ENCODE data around the gene DYNC1I2.

DYNC1I2 gene

GRCh38 chr2:171707752-171708151, 20.5 kb downstream of the DYNC1I2 start (continued):
- no peak for TF ChIP-seq ELK4 (IDR thresholded peaks at IDR 0.05; ENCODE audit: borderline replicate concordance, low read depth, low read length)
- TF ChIP-seq ZNF600 (tag by site-specific recombination; IDR thresholded peaks at IDR 0.05): peak; percentile 11; the same call in 1 of the 2 replicates
- no peak for TF ChIP-seq ZNF416 (tag by site-specific recombination; IDR thresholded peaks at IDR 0.05)
- TF ChIP-seq ZFP69B (tag by site-specific recombination; IDR thresholded peaks at IDR 0.05): no peak
- no peak for TF ChIP-seq ZNF341 (tag by site-specific recombination; IDR thresholded peaks at IDR 0.05; ENCODE audit: low read depth)
- TF ChIP-seq YY2 (tag by site-specific recombination; IDR thresholded peaks at IDR 0.05): no peak
- TF ChIP-seq ZNF654 (tag by site-specific recombination; IDR thresholded peaks at IDR 0.05; ENCODE audit: low read depth): no peak
- no peak for TF ChIP-seq ZNF311 (tag by site-specific recombination; IDR thresholded peaks at IDR 0.05; ENCODE audit: borderline replicate concordance)
- TF ChIP-seq ZBTB1 (tag by site-specific recombination; IDR thresholded peaks at IDR 0.05): no peak
- no peak for TF ChIP-seq ZNF391 (tag by site-specific recombination; IDR thresholded peaks at IDR 0.05; ENCODE audit: borderline replicate concordance, low read depth)
- TF ChIP-seq, protein P1, sequence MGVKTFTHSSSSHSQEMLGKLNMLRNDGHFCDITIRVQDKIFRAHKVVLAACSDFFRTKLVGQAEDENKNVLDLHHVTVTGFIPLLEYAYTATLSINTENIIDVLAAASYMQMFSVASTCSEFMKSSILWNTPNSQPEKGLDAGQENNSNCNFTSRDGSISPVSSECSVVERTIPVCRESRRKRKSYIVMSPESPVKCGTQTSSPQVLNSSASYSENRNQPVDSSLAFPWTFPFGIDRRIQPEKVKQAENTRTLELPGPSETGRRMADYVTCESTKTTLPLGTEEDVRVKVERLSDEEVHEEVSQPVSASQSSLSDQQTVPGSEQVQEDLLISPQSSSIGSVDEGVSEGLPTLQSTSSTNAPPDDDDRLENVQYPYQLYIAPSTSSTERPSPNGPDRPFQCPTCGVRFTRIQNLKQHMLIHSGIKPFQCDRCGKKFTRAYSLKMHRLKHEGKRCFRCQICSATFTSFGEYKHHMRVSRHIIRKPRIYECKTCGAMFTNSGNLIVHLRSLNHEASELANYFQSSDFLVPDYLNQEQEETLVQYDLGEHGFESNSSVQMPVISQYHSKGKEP (tag by site-specific recombination; IDR thresholded peaks at IDR 0.05): 0 out of 2 replicates have a peak, but pooled peaks have one; percentile 46
- TF ChIP-seq, protein P2, sequence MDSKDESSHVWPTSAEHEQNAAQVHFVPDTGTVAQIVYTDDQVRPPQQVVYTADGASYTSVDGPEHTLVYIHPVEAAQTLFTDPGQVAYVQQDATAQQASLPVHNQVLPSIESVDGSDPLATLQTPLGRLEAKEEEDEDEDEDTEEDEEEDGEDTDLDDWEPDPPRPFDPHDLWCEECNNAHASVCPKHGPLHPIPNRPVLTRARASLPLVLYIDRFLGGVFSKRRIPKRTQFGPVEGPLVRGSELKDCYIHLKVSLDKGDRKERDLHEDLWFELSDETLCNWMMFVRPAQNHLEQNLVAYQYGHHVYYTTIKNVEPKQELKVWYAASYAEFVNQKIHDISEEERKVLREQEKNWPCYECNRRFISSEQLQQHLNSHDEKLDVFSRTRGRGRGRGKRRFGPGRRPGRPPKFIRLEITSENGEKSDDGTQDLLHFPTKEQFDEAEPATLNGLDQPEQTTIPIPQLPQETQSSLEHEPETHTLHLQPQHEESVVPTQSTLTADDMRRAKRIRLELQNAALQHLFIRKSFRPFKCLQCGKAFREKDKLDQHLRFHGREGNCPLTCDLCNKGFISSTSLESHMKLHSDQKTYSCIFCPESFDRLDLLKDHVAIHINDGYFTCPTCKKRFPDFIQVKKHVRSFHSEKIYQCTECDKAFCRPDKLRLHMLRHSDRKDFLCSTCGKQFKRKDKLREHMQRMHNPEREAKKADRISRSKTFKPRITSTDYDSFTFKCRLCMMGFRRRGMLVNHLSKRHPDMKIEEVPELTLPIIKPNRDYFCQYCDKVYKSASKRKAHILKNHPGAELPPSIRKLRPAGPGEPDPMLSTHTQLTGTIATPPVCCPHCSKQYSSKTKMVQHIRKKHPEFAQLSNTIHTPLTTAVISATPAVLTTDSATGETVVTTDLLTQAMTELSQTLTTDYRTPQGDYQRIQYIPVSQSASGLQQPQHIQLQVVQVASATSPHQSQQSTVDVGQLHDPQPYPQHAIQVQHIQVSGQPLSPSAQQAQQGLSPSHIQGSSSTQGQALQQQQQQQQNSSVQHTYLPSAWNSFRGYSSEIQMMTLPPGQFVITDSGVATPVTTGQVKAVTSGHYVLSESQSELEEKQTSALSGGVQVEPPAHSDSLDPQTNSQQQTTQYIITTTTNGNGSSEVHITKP (tag by site-specific recombination; IDR thresholded peaks at IDR 0.05): no peak
- TF ChIP-seq ZNF184 (tag by site-specific recombination; IDR thresholded peaks at IDR 0.05): no peak
- TF ChIP-seq ZEB2 (tag by site-specific recombination; IDR thresholded peaks at IDR 0.05): peak; percentile 26; the same call in 1 of the 2 replicates
- TF ChIP-seq ZNF366 (tag by site-specific recombination; conservative IDR thresholded peaks at IDR 0.05): peak; percentile 82
- TF ChIP-seq SETDB1 (IDR thresholded peaks at IDR 0.05; ENCODE audit: insufficient read length, low read length): no peak
- TF ChIP-seq, protein P3, sequence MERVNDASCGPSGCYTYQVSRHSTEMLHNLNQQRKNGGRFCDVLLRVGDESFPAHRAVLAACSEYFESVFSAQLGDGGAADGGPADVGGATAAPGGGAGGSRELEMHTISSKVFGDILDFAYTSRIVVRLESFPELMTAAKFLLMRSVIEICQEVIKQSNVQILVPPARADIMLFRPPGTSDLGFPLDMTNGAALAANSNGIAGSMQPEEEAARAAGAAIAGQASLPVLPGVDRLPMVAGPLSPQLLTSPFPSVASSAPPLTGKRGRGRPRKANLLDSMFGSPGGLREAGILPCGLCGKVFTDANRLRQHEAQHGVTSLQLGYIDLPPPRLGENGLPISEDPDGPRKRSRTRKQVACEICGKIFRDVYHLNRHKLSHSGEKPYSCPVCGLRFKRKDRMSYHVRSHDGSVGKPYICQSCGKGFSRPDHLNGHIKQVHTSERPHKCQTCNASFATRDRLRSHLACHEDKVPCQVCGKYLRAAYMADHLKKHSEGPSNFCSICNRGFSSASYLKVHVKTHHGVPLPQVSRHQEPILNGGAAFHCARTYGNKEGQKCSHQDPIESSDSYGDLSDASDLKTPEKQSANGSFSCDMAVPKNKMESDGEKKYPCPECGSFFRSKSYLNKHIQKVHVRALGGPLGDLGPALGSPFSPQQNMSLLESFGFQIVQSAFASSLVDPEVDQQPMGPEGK (tag by site-specific recombination; IDR thresholded peaks at IDR 0.05): no peak
- no peak for TF ChIP-seq ZNF76 (tag by site-specific recombination; IDR thresholded peaks at IDR 0.05; ENCODE audit: borderline replicate concordance, low read depth)
- TF ChIP-seq, protein P4, sequence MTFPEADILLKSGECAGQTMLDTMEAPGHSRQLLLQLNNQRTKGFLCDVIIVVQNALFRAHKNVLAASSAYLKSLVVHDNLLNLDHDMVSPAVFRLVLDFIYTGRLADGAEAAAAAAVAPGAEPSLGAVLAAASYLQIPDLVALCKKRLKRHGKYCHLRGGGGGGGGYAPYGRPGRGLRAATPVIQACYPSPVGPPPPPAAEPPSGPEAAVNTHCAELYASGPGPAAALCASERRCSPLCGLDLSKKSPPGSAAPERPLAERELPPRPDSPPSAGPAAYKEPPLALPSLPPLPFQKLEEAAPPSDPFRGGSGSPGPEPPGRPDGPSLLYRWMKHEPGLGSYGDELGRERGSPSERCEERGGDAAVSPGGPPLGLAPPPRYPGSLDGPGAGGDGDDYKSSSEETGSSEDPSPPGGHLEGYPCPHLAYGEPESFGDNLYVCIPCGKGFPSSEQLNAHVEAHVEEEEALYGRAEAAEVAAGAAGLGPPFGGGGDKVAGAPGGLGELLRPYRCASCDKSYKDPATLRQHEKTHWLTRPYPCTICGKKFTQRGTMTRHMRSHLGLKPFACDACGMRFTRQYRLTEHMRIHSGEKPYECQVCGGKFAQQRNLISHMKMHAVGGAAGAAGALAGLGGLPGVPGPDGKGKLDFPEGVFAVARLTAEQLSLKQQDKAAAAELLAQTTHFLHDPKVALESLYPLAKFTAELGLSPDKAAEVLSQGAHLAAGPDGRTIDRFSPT (tag by site-specific recombination; IDR thresholded peaks at IDR 0.05): 0 out of 2 replicates have a peak, but pooled peaks have one; percentile 13
- TF ChIP-seq ZBTB7A (tag by site-specific recombination; IDR thresholded peaks at IDR 0.05; ENCODE audit: low read depth): no peak
- TF ChIP-seq ZNF555 (tag by site-specific recombination; conservative IDR thresholded peaks at IDR 0.05): no peak
- TF ChIP-seq ZNF645 (tag by site-specific recombination; IDR thresholded peaks at IDR 0.05): no peak
- TF ChIP-seq, protein P5, sequence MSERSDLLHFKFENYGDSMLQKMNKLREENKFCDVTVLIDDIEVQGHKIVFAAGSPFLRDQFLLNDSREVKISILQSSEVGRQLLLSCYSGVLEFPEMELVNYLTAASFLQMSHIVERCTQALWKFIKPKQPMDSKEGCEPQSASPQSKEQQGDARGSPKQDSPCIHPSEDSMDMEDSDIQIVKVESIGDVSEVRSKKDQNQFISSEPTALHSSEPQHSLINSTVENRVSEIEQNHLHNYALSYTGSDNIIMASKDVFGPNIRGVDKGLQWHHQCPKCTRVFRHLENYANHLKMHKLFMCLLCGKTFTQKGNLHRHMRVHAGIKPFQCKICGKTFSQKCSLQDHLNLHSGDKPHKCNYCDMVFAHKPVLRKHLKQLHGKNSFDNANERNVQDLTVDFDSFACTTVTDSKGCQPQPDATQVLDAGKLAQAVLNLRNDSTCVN (tag by site-specific recombination; optimal IDR thresholded peaks at IDR 0.05): no peak
- no peak for TF ChIP-seq ZNF155 (tag by site-specific recombination; IDR thresholded peaks at IDR 0.05)
- no peak for TF ChIP-seq ZSCAN23 (tag by site-specific recombination; IDR thresholded peaks at IDR 0.05)
- TF ChIP-seq GLI4 (tag by site-specific recombination; IDR thresholded peaks at IDR 0.05): no peak
- TF ChIP-seq ZNF140 (tag by site-specific recombination; IDR thresholded peaks at IDR 0.05): no peak

Measured in HEK293 (cell line).